ENCODE measurements around the gene SHC3.

The SHC3 gene

DNA sequence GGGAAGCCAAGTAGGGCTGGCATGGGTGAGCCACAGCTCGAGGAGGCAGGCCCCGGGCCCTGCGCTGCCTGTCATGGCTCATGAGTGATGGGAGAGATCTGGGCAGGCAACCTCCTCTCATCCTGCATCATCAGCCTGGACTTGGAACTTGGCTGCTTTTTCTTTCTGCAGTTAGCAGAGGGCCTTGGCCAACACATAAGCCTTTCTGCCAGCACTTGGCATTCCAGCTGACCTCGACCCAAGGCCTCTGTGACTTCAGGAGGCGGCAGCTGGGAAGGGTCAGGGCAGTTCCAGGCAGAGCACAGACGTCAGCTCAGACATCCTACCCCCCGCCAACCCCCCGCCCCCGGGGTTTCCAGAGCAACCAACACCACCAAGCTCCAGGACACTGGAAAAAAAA lies 179.7 kb downstream of the SHC3 start:
- TF ChIP-seq LEF1 (IDR thresholded peaks at IDR 0.05; ENCODE audit: borderline replicate concordance) (no peak), NFRKB (IDR thresholded peaks at IDR 0.05) (no peak)
- POLR2A ChIA-PET: no interaction called here
- CTCF ChIA-PET: no interaction called here

DNA sequence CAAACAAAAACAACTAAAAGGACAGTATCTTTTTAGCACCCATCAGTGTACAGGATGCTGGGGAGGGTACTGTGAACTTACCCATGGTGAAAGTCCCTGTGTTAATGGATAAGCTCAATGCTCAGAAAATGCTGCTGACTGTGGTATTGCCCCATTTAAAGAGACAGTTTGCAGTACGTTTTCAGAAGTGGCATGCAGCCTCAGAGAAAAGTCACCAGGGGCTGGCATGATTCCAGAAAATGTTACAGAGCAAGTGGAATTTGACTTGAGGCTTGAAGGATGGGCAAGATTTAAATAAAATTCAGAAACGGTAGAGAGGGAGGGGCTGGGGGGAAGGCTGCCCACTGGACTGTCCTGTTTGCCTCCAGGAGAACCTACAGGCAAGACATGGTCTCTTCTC lies 180.1 kb downstream of the SHC3 start:
- POLR2A ChIA-PET: no interaction called here
- TF ChIP-seq ZNF384 (IDR thresholded peaks at IDR 0.05): no peak
- TF ChIP-seq FOXM1 (IDR thresholded peaks at IDR 0.05; ENCODE audit: borderline replicate concordance): no peak
- no peak for TF ChIP-seq FOXK2 (IDR thresholded peaks at IDR 0.05)
- TF ChIP-seq L3MBTL2 (conservative IDR thresholded peaks at IDR 0.05): no peak
- no peak for TF ChIP-seq SP1 (IDR thresholded peaks at IDR 0.05)
- TF ChIP-seq ARNT (IDR thresholded peaks at IDR 0.05): no peak
- no peak for TF ChIP-seq TARDBP (IDR thresholded peaks at IDR 0.05)
- TF ChIP-seq BHLHE40 (IDR thresholded peaks at IDR 0.05; ENCODE audit: borderline replicate concordance): no peak
- CTCF ChIA-PET: no interaction called here
- DNase-seq (ENCODE audit: extremely low spot score): no peak

More for the DNA sequence above, 179.7 kb downstream of the SHC3 start:
- DNase-seq (ENCODE audit: extremely low spot score): no peak

DNA sequence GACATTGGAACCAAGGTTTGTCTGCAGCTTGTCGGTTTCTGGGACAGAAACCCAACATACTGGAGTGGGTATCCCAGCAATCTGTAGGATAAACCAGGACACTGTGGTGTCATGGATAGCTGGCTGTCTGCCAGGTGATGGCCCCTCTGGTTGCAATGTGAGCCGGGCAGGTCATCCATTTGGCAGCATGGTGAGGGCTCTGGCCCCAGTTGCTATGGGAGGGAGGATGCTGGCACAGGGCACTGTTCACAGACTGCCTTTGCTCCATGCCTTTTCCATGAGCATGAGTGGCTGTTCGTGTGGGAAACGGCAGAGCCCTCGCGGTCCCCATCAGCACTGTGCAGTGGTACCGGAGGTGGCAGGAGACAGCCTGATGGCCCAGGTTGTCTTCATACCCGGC lies 181.0 kb downstream of the SHC3 start:
- POLR2A ChIA-PET: no interaction called here

DNA sequence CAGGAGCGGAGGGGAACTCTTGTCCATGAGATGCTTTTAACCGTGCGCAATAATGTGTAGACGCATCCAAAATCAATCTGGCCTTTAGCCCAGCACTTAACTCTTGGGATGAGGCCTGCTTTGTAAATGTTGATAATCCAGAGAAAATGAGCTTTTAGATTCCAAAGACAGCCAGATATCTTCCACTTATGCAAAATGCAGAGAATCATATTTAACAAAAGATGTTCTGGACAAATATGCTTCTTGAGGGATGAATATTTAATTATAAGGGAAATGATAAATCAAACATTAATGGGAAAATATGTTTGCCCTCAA lies 181.7 kb downstream of the SHC3 start:
- CTCF ChIA-PET: no interaction called here
- no peak for DNase-seq (ENCODE audit: extremely low spot score)
- TF ChIP-seq CTBP1 (IDR thresholded peaks at IDR 0.05; ENCODE audit: borderline replicate concordance) (no peak), ZNF384 (IDR thresholded peaks at IDR 0.05) (no peak), SUZ12 (IDR thresholded peaks at IDR 0.05) (no peak), SP1 (IDR thresholded peaks at IDR 0.05) (no peak), L3MBTL2 (conservative IDR thresholded peaks at IDR 0.05) (no peak), NFRKB (IDR thresholded peaks at IDR 0.05) (no peak), FOXA1 (IDR thresholded peaks at IDR 0.05) (no peak), HDGF (IDR thresholded peaks at IDR 0.05; ENCODE audit: borderline replicate concordance) (no peak), ELF4 (IDR thresholded peaks at IDR 0.05) (no peak), ARNT (IDR thresholded peaks at IDR 0.05) (no peak), FOXM1 (IDR thresholded peaks at IDR 0.05; ENCODE audit: borderline replicate concordance) (no peak), TARDBP (IDR thresholded peaks at IDR 0.05) (no peak), LEF1 (IDR thresholded peaks at IDR 0.05; ENCODE audit: borderline replicate concordance) (no peak), FOXK2 (IDR thresholded peaks at IDR 0.05) (no peak)
- POLR2A ChIA-PET: no interaction called here

More for the DNA sequence above, 181.0 kb downstream of the SHC3 start:
- CTCF ChIA-PET: no interaction called here
- no peak for DNase-seq (ENCODE audit: extremely low spot score)
- no peak for TF ChIP-seq L3MBTL2 (conservative IDR thresholded peaks at IDR 0.05)
- TF ChIP-seq SUZ12 (IDR thresholded peaks at IDR 0.05): no peak
- no peak for TF ChIP-seq HDGF (IDR thresholded peaks at IDR 0.05; ENCODE audit: borderline replicate concordance)
- no peak for TF ChIP-seq ARNT (IDR thresholded peaks at IDR 0.05)
- TF ChIP-seq CTBP1 (IDR thresholded peaks at IDR 0.05; ENCODE audit: borderline replicate concordance): no peak
- no peak for TF ChIP-seq LEF1 (IDR thresholded peaks at IDR 0.05; ENCODE audit: borderline replicate concordance)
- TF ChIP-seq, protein P1, sequence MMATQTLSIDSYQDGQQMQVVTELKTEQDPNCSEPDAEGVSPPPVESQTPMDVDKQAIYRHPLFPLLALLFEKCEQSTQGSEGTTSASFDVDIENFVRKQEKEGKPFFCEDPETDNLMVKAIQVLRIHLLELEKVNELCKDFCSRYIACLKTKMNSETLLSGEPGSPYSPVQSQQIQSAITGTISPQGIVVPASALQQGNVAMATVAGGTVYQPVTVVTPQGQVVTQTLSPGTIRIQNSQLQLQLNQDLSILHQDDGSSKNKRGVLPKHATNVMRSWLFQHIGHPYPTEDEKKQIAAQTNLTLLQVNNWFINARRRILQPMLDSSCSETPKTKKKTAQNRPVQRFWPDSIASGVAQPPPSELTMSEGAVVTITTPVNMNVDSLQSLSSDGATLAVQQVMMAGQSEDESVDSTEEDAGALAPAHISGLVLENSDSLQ (IDR thresholded peaks at IDR 0.05): no peak
- TF ChIP-seq NFRKB (IDR thresholded peaks at IDR 0.05): no peak
- TF ChIP-seq SP1 (IDR thresholded peaks at IDR 0.05): no peak
- TF ChIP-seq ELF4 (IDR thresholded peaks at IDR 0.05): no peak
- TF ChIP-seq FOXM1 (IDR thresholded peaks at IDR 0.05; ENCODE audit: borderline replicate concordance): no peak
- no peak for TF ChIP-seq FOXK2 (IDR thresholded peaks at IDR 0.05)
- no peak for TF ChIP-seq BHLHE40 (IDR thresholded peaks at IDR 0.05; ENCODE audit: borderline replicate concordance)
- no peak for TF ChIP-seq TARDBP (IDR thresholded peaks at IDR 0.05)
- no peak for TF ChIP-seq FOXA1 (IDR thresholded peaks at IDR 0.05)
- TF ChIP-seq ZNF384 (IDR thresholded peaks at IDR 0.05): no peak

DNA sequence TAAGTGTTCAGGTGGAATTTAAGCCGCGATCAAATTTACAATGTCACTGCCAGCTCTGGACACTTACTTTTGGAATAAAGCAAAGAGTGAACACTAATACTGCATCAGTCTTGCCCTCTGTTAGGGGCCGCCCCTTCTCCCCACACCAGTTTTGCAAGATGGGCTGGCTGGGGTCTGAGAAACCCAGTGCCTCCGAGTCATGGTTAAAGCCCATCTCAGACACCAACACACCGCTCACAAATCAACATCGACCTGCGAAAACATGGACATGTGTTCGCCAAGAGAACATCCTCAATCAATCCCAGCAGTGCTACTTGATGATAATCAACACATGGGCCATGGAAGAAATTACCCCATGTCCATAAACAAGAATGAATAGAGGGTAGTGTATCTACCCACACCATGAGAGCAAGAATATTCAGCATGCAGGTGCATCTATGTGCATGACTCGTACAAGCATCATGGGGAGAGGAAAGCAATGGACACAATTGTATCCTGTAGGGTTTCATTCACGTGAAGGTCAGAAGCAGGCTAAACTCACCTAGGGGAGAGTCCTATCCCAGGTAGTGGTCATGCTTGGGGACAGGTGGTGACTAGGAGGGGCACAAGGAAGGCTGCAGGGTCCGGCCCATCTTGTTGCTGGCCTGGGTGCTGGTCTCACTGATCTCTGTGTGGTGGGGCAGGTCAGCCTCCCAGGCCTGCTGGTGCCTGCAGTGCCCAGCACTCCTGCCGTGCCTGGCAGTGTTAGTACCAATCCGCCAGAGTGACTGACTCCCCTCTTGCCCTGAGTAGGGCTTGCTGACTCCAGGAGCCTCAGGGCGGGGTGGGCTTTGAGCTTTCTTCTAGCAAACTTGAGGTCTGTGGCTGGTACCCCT lies 182.3 kb downstream of the SHC3 start:
- TF ChIP-seq ZNF384 (IDR thresholded peaks at IDR 0.05) (no peak), SUZ12 (IDR thresholded peaks at IDR 0.05) (no peak), HDGF (IDR thresholded peaks at IDR 0.05; ENCODE audit: borderline replicate concordance) (no peak), ELF4 (IDR thresholded peaks at IDR 0.05) (no peak), ARNT (IDR thresholded peaks at IDR 0.05) (no peak), FOXM1 (IDR thresholded peaks at IDR 0.05; ENCODE audit: borderline replicate concordance) (no peak), FOXK2 (IDR thresholded peaks at IDR 0.05) (no peak), TARDBP (IDR thresholded peaks at IDR 0.05) (no peak), LEF1 (IDR thresholded peaks at IDR 0.05; ENCODE audit: borderline replicate concordance) (no peak)
- no peak for DNase-seq (ENCODE audit: extremely low spot score)
- ChIA-PET CTCF (no interaction called here), POLR2A (no interaction called here)

DNA sequence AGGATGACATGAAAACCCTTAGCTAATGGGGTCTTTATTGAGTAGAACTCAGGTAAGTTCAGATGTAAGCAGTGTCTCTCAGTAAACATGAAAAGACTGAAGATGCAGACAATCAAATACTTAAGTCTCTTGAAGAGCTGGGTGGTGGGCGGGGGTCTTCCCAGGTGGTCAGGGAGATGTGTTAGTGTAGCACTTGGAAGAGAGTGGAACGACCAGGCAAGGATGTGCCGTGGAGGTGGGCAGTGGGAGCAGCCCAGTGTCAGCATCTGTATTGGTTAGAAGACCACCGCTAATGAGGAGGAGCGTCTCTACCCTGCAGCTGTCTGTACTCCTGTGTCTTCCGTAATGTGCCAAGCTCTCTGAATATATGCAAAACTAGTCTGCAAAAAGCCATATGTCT lies 183.0 kb downstream of the SHC3 start:
- ChIA-PET POLR2A (no interaction called here), CTCF (no interaction called here)
- DNase-seq (ENCODE audit: extremely low spot score): no peak
- TF ChIP-seq FOXM1 (IDR thresholded peaks at IDR 0.05; ENCODE audit: borderline replicate concordance) (no peak), SUZ12 (IDR thresholded peaks at IDR 0.05) (no peak), BHLHE40 (IDR thresholded peaks at IDR 0.05; ENCODE audit: borderline replicate concordance) (no peak), FOXA1 (IDR thresholded peaks at IDR 0.05) (no peak), SP1 (IDR thresholded peaks at IDR 0.05) (no peak), HDGF (IDR thresholded peaks at IDR 0.05; ENCODE audit: borderline replicate concordance) (no peak), TARDBP (IDR thresholded peaks at IDR 0.05) (no peak), L3MBTL2 (conservative IDR thresholded peaks at IDR 0.05) (no peak), ARNT (IDR thresholded peaks at IDR 0.05) (no peak), FOXK2 (IDR thresholded peaks at IDR 0.05) (no peak), NFRKB (IDR thresholded peaks at IDR 0.05) (no peak), ZNF384 (IDR thresholded peaks at IDR 0.05) (no peak), CTBP1 (IDR thresholded peaks at IDR 0.05; ENCODE audit: borderline replicate concordance) (no peak), ELF4 (IDR thresholded peaks at IDR 0.05) (no peak), LEF1 (IDR thresholded peaks at IDR 0.05; ENCODE audit: borderline replicate concordance) (no peak)
- TF ChIP-seq, protein P1 (IDR thresholded peaks at IDR 0.05): no peak
